ENCODE measurements around the gene ENHO.
"Not testable (repeated sequence)": the region's sequence is repeated elsewhere in the genome, so short reads cannot be mapped to it uniquely, and the experiment has no call there.

Gene ENHO

GRCh38 chr9:34486572-34486971 lies 36.2 kb downstream of the ENHO start:
- DNase-seq (ENCODE audit: low spot score) = no peak
- TF ChIP-seq CTCF (IDR thresholded peaks at IDR 0.05; ENCODE audit: extremely low read depth, missing control alignments) = no peak

- no peak for TF ChIP-seq CTCF (IDR thresholded peaks at IDR 0.05; ENCODE audit: extremely low read depth, missing control alignments)
- no peak for DNase-seq (ENCODE audit: low spot score)
Measured at GRCh38 chr9:34485822-34486221, 37.0 kb downstream of the ENHO start.

GRCh38 chr9:34484678-34485077 lies 38.1 kb downstream of the ENHO start:
- DNase-seq (ENCODE audit: low spot score) = no peak
- TF ChIP-seq CTCF (IDR thresholded peaks at IDR 0.05; ENCODE audit: extremely low read depth, missing control alignments) = no peak

- DNase-seq (ENCODE audit: low spot score) = not testable (repeated sequence)
Measured at GRCh38 chr9:34482746-34483145, 40.0 kb downstream of the ENHO start.

GRCh38 chr9:34481620-34482019 lies 41.2 kb downstream of the ENHO start:
- DNase-seq (ENCODE audit: low spot score) = not testable (repeated sequence)

- DNase-seq (ENCODE audit: low spot score) = no peak
- no peak for TF ChIP-seq CTCF (IDR thresholded peaks at IDR 0.05; ENCODE audit: extremely low read depth, missing control alignments)
Measured at GRCh38 chr9:34479431-34479866, 43.3 kb downstream of the ENHO start.

GRCh38 chr9:34477541-34477940 lies 45.2 kb downstream of the ENHO start:
- no peak for DNase-seq (ENCODE audit: low spot score)
- no peak for TF ChIP-seq CTCF (IDR thresholded peaks at IDR 0.05; ENCODE audit: extremely low read depth, missing control alignments)

- no peak for TF ChIP-seq CTCF (IDR thresholded peaks at IDR 0.05; ENCODE audit: extremely low read depth, missing control alignments)
- no peak for DNase-seq (ENCODE audit: low spot score)
Measured at GRCh38 chr9:34475097-34475496, 47.7 kb downstream of the ENHO start.

Data from GM20000 (cell line).